Measurements from ENCODE around the gene THSD1.

DNA sequence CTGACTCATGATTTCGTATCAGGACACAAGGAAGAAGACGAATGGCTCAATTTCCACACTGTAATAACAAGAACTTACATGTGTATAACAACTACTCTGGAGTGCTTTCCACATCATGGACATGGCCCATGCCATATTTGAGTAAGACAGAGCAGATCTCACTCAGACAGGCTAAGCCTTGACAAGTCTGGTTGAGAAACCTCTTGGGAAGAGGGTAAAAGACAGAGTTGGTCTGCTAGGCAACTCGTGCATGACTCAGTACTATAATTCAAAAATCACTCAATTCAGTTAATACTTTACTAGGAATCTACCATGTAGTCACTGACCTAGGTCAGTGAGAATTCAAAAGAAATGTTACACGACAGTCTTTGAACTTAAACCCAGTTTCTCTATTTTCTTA lies 5.7 kb upstream of the THSD1 start:
- TF ChIP-seq EZH2 (IDR thresholded peaks at IDR 0.05; ENCODE audit: low read length, missing control alignments), result no peak
- TF ChIP-seq, protein P1, sequence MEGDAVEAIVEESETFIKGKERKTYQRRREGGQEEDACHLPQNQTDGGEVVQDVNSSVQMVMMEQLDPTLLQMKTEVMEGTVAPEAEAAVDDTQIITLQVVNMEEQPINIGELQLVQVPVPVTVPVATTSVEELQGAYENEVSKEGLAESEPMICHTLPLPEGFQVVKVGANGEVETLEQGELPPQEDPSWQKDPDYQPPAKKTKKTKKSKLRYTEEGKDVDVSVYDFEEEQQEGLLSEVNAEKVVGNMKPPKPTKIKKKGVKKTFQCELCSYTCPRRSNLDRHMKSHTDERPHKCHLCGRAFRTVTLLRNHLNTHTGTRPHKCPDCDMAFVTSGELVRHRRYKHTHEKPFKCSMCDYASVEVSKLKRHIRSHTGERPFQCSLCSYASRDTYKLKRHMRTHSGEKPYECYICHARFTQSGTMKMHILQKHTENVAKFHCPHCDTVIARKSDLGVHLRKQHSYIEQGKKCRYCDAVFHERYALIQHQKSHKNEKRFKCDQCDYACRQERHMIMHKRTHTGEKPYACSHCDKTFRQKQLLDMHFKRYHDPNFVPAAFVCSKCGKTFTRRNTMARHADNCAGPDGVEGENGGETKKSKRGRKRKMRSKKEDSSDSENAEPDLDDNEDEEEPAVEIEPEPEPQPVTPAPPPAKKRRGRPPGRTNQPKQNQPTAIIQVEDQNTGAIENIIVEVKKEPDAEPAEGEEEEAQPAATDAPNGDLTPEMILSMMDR (conservative IDR thresholded peaks at IDR 0.05 in 1 of 2, IDR thresholded peaks at IDR 0.05 in 1 of 2; ENCODE audit: low read depth in 1 of 2, low read length in 2 of 2), result no peak

Data from fibroblast of lung (primary cell).